GM19193 (cell line): ENCODE measurements around the gene RNF167.

Source experiments
- POLR2A ChIP-seq: IDR thresholded peaks from 4 replicates; pipeline ENCODE4 v1.6.1; 2011; ENCODE audit not compliant: insufficient read depth, insufficient read length; ENCODE audit errors: extremely low read depth

RNF167 gene

DNA sequence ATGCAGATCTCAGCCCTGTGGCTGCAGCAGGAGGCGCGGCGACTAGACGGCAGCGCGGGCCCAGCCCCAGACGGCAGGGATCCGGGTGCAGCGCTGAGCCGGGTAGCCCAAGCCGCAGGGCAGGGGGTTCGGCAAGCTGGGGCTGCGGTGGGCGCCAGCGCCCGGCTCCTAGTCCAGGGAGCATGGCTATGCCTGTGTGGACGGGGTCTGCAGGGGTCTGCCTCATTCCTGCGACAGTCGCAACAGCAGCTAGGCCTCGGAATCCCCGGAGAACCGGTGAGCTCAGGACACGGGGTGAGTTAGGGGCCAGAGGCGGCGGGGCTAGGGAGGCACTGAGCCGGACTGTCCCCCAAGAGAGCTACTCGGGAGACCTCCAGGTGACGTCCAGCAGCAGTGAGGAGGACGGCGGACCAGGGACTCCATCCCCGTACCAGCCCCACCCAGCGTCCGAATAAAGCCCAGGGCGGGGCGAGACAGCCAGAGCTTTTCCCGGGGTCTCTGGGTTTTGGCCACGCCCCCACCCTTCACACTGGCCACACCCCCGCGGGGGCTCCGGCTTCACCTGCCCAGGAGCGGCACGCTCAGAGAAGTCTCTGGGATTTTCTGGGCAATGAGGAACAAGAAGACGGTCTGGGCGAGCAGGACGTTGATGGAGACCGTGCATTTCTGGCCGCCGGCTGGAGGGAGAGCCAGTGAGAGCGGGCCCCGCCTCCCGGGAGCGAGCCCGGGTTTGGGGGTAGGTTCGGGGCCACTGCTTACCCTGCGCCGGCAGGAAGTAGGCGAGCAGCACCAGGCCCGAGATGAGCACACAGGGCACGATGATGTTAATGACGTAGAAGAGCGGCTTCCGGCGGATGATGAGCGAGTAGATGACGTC, 39.6 kb upstream of the RNF167 start:
- no peak for TF ChIP-seq POLR2A

GRCh38 chr17:4901108-4901647, 38.9 kb upstream of the RNF167 start:
- TF ChIP-seq POLR2A: no peak

- TF ChIP-seq POLR2A: no peak
Measured at GRCh38 chr17:4901648-4902344, 38.3 kb upstream of the RNF167 start.

- TF ChIP-seq POLR2A: no peak
Measured at GRCh38 chr17:4902540-4902939, 37.5 kb upstream of the RNF167 start.

DNA sequence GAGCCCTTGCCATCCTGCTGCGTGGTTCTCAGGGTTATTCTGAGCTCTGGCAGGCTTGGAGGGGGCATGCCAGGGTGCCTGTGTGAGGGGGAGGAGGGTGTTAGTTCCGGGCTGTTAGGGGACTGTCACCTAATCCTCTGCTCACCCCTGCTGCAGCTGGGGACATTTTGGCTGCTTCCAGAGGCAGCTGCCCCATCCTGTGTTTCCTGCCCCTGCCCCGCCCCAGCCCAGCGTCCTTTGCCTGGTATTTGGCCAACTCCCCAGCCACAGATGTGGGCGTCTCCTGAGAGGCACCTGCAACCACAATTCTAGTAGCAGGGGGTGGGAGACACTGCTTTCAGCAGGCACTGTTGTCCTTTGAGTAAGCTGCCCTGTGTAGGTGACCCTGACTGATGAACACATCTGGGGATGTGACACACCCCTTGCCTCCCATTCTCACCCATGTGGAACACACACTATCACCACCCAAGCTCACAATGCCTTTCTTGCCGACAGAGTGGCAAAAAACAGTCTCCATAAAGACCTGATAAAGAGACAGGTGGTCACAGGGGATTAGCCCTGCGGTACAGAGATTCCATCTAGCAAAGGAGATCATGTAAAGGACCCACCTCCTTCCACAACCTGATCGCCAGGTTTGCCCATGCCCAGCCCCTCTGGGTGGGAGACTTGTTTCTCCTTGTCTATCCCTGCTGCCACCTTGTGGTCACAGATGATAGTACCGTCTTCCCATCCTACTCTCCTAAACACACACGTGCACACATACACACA, 36.8 kb upstream of the RNF167 start, which contains the start of gene CHRNE:
CHRNE (minus strand) TSS at position 48 of the 768 bp plus-strand sequence; CDS start at position 13, 35 bp downstream.
- TF ChIP-seq POLR2A: no peak

GRCh38 chr17:4908301-4908700, 31.8 kb upstream of the RNF167 start:
- TF ChIP-seq POLR2A: no peak

DNA sequence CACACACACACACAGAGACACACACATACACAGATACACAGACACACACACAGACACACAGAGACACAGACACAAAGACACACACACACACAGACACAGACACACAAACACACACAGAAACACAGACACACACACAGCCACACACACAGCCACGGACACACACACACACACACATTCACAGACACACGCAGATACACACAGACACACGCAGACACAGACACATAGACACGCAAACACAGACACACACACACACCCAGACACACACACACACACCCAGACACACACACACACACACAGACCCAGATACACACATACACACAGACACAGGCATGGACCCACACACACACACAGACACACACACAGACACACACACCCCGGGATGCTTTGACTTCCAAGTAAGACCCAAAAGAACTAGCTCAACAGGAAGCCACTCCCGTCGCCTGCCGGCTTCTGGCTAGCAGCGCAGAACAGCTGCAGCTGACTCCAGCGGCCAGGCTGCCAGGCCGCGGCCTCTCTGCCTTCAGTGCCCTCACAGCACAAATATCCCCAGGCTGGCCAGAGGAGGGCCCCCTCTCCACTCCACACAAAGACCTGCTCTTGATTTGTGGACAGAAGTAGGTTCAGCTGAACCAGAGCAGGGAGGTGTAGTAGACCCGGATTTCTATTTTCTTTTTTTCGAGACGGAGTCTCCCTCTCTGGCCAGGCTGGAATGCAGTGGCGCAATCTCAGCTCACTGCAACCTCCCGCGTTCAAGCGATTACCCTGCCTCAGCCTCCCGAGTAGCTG, 31.2 kb upstream of the RNF167 start:
- TF ChIP-seq POLR2A: no peak

- TF ChIP-seq POLR2A: no peak
Measured at GRCh38 chr17:4913994-4914393, 26.1 kb upstream of the RNF167 start.

- TF ChIP-seq POLR2A: no peak
Measured at GRCh38 chr17:4919511-4920047, 20.5 kb upstream of the RNF167 start.

DNA sequence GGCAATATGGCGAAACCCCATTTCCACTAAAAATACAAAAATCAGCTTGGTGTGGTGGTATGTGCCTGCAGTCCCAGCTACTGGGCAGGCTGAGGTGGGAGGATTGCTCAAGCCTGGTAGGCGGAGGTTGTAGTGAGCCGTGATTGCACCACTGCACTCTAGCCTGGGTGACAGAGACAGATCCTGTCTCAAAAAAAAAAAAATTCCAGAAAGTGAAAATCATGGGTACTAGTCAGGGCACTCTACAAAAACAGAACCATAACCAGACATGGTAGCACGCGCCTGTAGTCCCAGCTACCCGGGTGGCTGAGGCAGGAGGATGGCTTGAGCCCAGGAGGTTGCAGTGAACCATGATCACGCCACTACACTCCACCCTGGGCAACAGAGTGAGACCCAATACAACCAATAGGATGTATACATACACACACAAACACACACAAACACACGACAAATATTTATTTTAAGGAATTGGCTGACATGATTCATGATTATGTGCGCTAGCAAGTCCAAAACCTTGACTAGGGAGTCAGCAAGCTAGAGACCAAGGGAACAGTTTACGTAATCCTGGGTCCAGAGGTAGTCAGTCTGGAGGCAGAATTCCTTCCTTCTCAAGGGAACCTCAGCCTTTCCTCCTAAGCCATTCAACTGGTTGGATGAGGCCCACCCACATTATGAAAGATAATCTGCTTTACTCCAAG, 19.6 kb upstream of the RNF167 start:
- no peak for TF ChIP-seq POLR2A

DNA sequence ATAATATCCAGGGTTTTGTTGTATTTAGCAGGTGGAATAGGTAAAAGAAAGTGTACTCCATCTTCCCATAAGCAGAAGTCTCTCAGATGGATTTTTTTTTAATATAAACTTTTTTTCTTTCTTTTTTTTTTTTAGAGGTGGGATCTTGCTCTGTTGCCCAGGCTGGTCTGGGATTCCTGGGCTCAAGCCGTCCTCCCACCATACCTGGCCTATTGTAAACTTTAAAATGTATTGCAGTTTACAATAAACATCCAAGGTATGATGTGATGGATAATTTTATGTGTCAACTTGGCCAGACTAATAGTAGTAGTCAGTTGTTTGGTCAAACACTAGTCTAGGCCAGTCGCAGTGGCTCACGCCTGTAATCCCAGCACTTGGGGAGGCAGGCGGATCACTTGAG, 18.7 kb upstream of the RNF167 start:
- no peak for TF ChIP-seq POLR2A

- no peak for TF ChIP-seq POLR2A
Measured at GRCh38 chr17:4928881-4929280, 11.2 kb upstream of the RNF167 start.

GRCh38 chr17:4931963-4932362, 8.1 kb upstream of the RNF167 start, which contains the start of gene GP1BA:
Gene GP1BA, plus strand, starts transcription at chr17:4932277. Its CDS starts 328 bp downstream, at chr17:4932605.
- TF ChIP-seq POLR2A: no peak

DNA sequence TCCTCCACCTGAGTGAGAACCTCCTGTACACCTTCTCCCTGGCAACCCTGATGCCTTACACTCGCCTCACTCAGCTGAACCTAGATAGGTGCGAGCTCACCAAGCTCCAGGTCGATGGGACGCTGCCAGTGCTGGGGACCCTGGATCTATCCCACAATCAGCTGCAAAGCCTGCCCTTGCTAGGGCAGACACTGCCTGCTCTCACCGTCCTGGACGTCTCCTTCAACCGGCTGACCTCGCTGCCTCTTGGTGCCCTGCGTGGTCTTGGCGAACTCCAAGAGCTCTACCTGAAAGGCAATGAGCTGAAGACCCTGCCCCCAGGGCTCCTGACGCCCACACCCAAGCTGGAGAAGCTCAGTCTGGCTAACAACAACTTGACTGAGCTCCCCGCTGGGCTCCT, 7.3 kb upstream of the RNF167 start:
- TF ChIP-seq POLR2A: no peak

DNA sequence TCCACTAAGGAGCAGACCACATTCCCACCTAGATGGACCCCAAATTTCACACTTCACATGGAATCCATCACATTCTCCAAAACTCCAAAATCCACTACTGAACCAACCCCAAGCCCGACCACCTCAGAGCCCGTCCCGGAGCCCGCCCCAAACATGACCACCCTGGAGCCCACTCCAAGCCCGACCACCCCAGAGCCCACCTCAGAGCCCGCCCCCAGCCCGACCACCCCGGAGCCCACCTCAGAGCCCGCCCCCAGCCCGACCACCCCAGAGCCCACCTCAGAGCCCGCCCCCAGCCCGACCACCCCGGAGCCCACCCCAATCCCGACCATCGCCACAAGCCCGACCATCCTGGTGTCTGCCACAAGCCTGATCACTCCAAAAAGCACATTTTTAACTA, 6.4 kb upstream of the RNF167 start:
- no peak for TF ChIP-seq POLR2A
